ENCODE data around the gene RPL28.

Gene RPL28

DNA sequence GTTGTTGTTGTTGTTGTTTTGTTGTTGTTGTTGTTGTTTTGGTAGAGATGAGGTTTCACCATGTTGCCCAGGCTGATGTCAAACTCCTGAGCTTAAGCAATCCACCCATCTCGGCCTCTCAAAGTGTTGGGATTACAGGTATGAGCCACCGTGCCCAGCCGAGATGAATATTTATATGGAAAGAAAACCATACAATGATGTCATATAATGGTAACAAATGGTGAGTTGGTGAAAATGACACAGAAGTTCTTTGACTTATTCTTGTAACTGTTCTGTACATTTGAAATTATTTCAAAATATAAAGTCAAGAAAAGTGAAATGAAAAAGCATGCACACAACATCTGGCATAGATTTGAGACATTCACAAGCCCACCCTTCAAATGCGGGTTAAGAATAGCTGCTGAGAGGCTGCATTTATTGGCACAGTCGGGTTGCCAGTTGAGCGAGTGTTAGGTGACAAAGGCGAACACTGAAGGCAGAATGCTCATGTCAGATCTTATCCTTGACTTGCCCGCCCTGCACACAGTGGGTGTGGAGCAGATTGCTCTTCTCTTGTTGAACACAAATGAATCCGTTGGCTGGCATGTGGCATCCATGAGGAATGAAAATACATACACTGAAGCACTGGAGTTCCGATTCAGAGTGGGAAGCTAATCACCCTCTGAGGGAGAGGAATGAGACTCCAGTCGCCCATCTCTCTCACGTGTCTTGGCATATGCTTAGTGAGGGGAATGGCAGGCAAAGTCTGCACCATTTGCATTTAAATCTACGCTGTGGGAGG lies 37.7 kb downstream of the RPL28 start:
- TF ChIP-seq REST (IDR thresholded peaks at IDR 0.05; ENCODE audit: insufficient read depth in 1 of 2, low read depth in 2 of 2, low read length in 2 of 2): no peak
- TF ChIP-seq TAF1 (IDR thresholded peaks at IDR 0.05; ENCODE audit: borderline replicate concordance, insufficient read depth, low read length): no peak
- no peak for TF ChIP-seq POLR2AphosphoS5 (IDR thresholded peaks at IDR 0.05; ENCODE audit: low read depth, low read length)
- TF ChIP-seq FOXP2 (optimal IDR thresholded peaks at IDR 0.05; ENCODE audit: borderline replicate concordance, extremely low read depth, extremely low read length, insufficient read depth): no peak
- no peak for TF ChIP-seq SIN3A (IDR thresholded peaks at IDR 0.05; ENCODE audit: borderline replicate concordance, insufficient read depth, low read length)

- no peak for TF ChIP-seq SIN3A (IDR thresholded peaks at IDR 0.05; ENCODE audit: borderline replicate concordance, insufficient read depth, low read length)
- TF ChIP-seq FOXP2 (optimal IDR thresholded peaks at IDR 0.05; ENCODE audit: borderline replicate concordance, extremely low read depth, extremely low read length, insufficient read depth): no peak
- TF ChIP-seq REST (IDR thresholded peaks at IDR 0.05; ENCODE audit: insufficient read depth in 1 of 2, low read depth in 2 of 2, low read length in 2 of 2): no peak
- no peak for TF ChIP-seq POLR2AphosphoS5 (IDR thresholded peaks at IDR 0.05; ENCODE audit: low read depth, low read length)
- no peak for TF ChIP-seq TAF1 (IDR thresholded peaks at IDR 0.05; ENCODE audit: borderline replicate concordance, insufficient read depth, low read length)
These were observed 38.8 kb downstream of the RPL28 start for GRCh38 chr19:55424518-55424917.

GRCh38 chr19:55426042-55426441 lies 40.3 kb downstream of the RPL28 start:
- TF ChIP-seq TAF1 (IDR thresholded peaks at IDR 0.05; ENCODE audit: borderline replicate concordance, insufficient read depth, low read length) (no peak), REST (IDR thresholded peaks at IDR 0.05; ENCODE audit: insufficient read depth in 1 of 2, low read depth in 2 of 2, low read length in 2 of 2) (no peak)

DNA sequence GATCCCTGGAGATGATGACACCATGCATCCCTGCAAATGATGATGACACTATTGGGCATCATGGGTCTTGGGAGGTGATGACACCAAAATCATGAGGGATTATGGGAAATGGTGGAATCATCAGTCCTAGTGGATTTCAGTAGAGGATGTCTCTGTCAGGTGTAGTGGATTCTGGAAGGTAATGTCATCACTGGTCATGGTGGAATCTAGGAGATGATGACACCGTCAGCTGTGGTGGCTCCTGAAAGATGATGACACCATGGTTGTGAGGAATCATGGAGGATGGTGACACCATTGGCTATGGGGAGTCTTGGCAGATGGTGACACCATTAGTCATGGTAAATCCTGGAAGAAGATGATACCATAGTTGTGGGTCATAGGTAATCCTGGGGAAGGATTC lies 45.5 kb downstream of the RPL28 start:
- TF ChIP-seq TAF1 (IDR thresholded peaks at IDR 0.05; ENCODE audit: borderline replicate concordance, insufficient read depth, low read length) (no peak), FOXP2 (optimal IDR thresholded peaks at IDR 0.05; ENCODE audit: borderline replicate concordance, extremely low read depth, extremely low read length, insufficient read depth) (no peak), REST (IDR thresholded peaks at IDR 0.05; ENCODE audit: insufficient read depth in 1 of 2, low read depth in 2 of 2, low read length in 2 of 2) (no peak), SIN3A (IDR thresholded peaks at IDR 0.05; ENCODE audit: borderline replicate concordance, insufficient read depth, low read length) (no peak), POLR2AphosphoS5 (IDR thresholded peaks at IDR 0.05; ENCODE audit: low read depth, low read length) (no peak)

All from PFSK-1 (cell line).